ENCODE measurements around the gene PCK2. TPM values are rescaled to one million over a fixed set of nuclear protein-coding genes. Genes with fewer than 3 reads are reported as not detected.
A peak's percentile ranks its signal among the peaks of the same experiment; 100 is the strongest.
"Not testable (repeated sequence)": the region's sequence is repeated elsewhere in the genome, so short reads cannot be mapped to it uniquely, and the experiment has no call there.

Gene PCK2
- total RNA-seq (1 to 10 TPM in 9 of 10 donors, under 1 TPM in 1; 0.75 to 6.8 (median 2.6) TPM), polyA plus RNA-seq (1 to 10 TPM; 2.5 to 7.3 TPM)
- long read RNA-seq, donor 1, partial matches to known transcripts = 1 of 4 reads
- long read RNA-seq, donor 1, other reads (novel, unspliced or antisense) = 1 of 4 reads
- long read RNA-seq, donor 2, partial matches to known transcripts = 0 of 6 reads
- long read RNA-seq, donor 2, other reads (novel, unspliced or antisense) = 4 of 6 reads
- long read RNA-seq, donor 3, partial matches to known transcripts = 2 of 9 reads
- long read RNA-seq, donor 3, other reads (novel, unspliced or antisense) = 5 of 9 reads

- peak within 1 kb of the TSS; percentile 74 to 95 (median 91) for H3K27ac ChIP-seq
- H3K36me3 ChIP-seq = peaks cover 0 to 17% (median 0%) of the 10 kb centered on the region in 9 donors
- H3K4me3 ChIP-seq = peak within 1 kb of the TSS; percentile 61 to 95 (median 87)
- no peaks in the 10 kb centered on the region for H3K9me3 ChIP-seq
- DNase-seq = peak; percentile 85 to 90
- peak; percentile 84 to 91 (median 88) for ATAC-seq
- 1% methylated on average over 58 to 68 of the region's 68 CpGs for WGBS, 2 donors
- intact Hi-C loops (cut with DNase I) = loop anchor here in 5 of 10 donors (2.0 to 10.0 kb wide), 4 partner anchors 35 to 109 kb away; partner anchors contain the start of gene DHRS4L2 (in 1 of the 5)
- peak in 2 of 9 donors; percentile 15 to 23 for TF ChIP-seq CTCF (IDR thresholded peaks at IDR 0.05)
- H3K4me1 ChIP-seq = peaks cover 3 to 38% (median 21%) of the 10 kb centered on the region in 9 donors
- no peaks in the 10 kb centered on the region for H3K27me3 ChIP-seq
Measured at GRCh38 chr14:24093901-24094840, at the start of gene PCK2. Gene PCK2 (plus strand): TSS chr14:24094311. CDS start chr14:24094406, 95 bp downstream.

GRCh38 chr14:24049002-24049401 lies 45.1 kb upstream of the PCK2 start:
- 72 to 81% methylated on average over 2 of the region's 2 CpGs for WGBS, 2 donors
- H3K27me3 ChIP-seq = peaks cover 0 to 20% (median 0%) of the 10 kb centered on the region in 7 donors
- H3K9me3 ChIP-seq; DNase-seq; H3K27ac ChIP-seq; H3K36me3 ChIP-seq; ATAC-seq; intact Hi-C loops (cut with DNase I); H3K4me3 ChIP-seq: not testable (repeated sequence)
- peaks cover 5 to 18% (median 13%) of the 10 kb centered on the region in 9 donors for H3K4me1 ChIP-seq

DNA sequence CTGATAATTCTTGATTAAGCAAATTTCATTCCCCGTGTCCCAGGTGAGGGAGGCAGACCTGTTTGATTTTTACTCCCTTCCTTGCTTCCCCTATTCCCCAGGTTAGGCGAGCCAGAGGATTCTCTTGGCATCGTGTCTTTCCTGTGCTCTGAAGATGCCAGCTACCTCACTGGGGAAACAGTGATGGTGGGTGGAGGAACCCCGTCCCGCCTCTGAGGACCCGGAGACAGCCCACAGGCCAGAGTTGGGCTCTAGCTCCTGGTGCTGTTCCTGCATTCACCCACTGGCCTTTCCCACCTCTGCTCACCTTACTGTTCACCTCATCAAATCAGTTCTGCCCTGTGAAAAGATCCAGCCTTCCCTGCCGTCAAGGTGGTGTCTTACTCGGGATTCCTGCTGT lies 43.4 kb upstream of the PCK2 start:
- H3K4me3 ChIP-seq; H3K9me3 ChIP-seq; ATAC-seq; intact Hi-C loops (cut with DNase I); DNase-seq; H3K36me3 ChIP-seq; H3K27ac ChIP-seq: not testable (repeated sequence)
- Histone ChIP-seq H3K4me1 (peaks cover 5 to 18% (median 13%) of the 10 kb centered on the region in 9 donors), H3K27me3 (peaks cover 0 to 20% (median 0%) of the 10 kb centered on the region in 7 donors)
- WGBS, 2 donors = 76 to 77% methylated on average over 8 of the region's 8 CpGs

GRCh38 chr14:24051176-24051788 lies 42.8 kb upstream of the PCK2 start:
- WGBS, 2 donors = 25 to 29% methylated on average over 20 of the region's 20 CpGs
- peak in 4 of 8 donors; percentile 18 to 49 (median 22) for ATAC-seq
- H3K4me3 ChIP-seq = peak overlapping the region; percentile 26 to 74 (median 68)
- DNase-seq = no peak
- H3K27me3 ChIP-seq = peaks cover 0 to 20% (median 0%) of the 10 kb centered on the region in 7 donors
- intact Hi-C loops (cut with DNase I) = no loop called here
- H3K36me3 ChIP-seq = no peaks in the 10 kb centered on the region
- peaks cover 5 to 18% (median 13%) of the 10 kb centered on the region in 9 donors for H3K4me1 ChIP-seq
- H3K27ac ChIP-seq = peak overlapping the region in 7 of 10 donors; percentile 56 to 75 (median 63)
- no peaks in the 10 kb centered on the region for H3K9me3 ChIP-seq
- TF ChIP-seq CTCF (IDR thresholded peaks at IDR 0.05) = no peak
